Measurements from ENCODE around the gene IL1RL1. TPM values are rescaled to one million over a fixed set of nuclear protein-coding genes. Genes with fewer than 3 reads are reported as not detected.
"Not testable (repeated sequence)": the region's sequence is repeated elsewhere in the genome, so short reads cannot be mapped to it uniquely, and the experiment has no call there.

The IL1RL1 gene
- total RNA-seq, 4 donors from 2014 or later: 4.3 to 20.2 (median 8.1) TPM

- Histone ChIP-seq H3K4me3 (no peak overlapping the region), H3K9me3 (no peaks in the 10 kb centered on the region), H3K4me1 (no peaks in the 10 kb centered on the region), H3K36me3 (no peaks in the 10 kb centered on the region), H3K27ac (replicated peaks in 1 of 4) (no peak overlapping the region), H3K27me3 (no peaks in the 10 kb centered on the region)
- 28% methylated on average over 2 of the region's 2 CpGs for WGBS
- intact Hi-C loops (cut with DNase I): no loop called here
- TF ChIP-seq CTCF (IDR thresholded peaks at IDR 0.05) (no peak), POLR2A (IDR thresholded peaks at IDR 0.05; ENCODE audit: low read depth) (no peak), EP300 (IDR thresholded peaks at IDR 0.05) (no peak), POLR2AphosphoS5 (IDR thresholded peaks at IDR 0.05) (no peak)
- no peak for DNase-seq (ENCODE audit: extremely low spot score)
Measured at GRCh38 chr2:102317715-102318114, 6.4 kb downstream of the IL1RL1 start.

- Histone ChIP-seq H3K36me3 (no peaks in the 10 kb centered on the region), H3K27me3 (no peaks in the 10 kb centered on the region), H3K9me3 (no peaks in the 10 kb centered on the region), H3K27ac (replicated peaks in 1 of 4) (no peak overlapping the region), H3K4me1 (no peaks in the 10 kb centered on the region), H3K4me3 (no peak overlapping the region)
- intact Hi-C loops (cut with DNase I): no loop called here
- DNase-seq (ENCODE audit: extremely low spot score): no peak
- WGBS: 79% methylated on average over 2 of the region's 2 CpGs
- TF ChIP-seq POLR2A (IDR thresholded peaks at IDR 0.05; ENCODE audit: low read depth): no peak
- TF ChIP-seq POLR2AphosphoS5 (IDR thresholded peaks at IDR 0.05): no peak
Measured at GRCh38 chr2:102318437-102318836, 7.1 kb downstream of the IL1RL1 start.

DNA sequence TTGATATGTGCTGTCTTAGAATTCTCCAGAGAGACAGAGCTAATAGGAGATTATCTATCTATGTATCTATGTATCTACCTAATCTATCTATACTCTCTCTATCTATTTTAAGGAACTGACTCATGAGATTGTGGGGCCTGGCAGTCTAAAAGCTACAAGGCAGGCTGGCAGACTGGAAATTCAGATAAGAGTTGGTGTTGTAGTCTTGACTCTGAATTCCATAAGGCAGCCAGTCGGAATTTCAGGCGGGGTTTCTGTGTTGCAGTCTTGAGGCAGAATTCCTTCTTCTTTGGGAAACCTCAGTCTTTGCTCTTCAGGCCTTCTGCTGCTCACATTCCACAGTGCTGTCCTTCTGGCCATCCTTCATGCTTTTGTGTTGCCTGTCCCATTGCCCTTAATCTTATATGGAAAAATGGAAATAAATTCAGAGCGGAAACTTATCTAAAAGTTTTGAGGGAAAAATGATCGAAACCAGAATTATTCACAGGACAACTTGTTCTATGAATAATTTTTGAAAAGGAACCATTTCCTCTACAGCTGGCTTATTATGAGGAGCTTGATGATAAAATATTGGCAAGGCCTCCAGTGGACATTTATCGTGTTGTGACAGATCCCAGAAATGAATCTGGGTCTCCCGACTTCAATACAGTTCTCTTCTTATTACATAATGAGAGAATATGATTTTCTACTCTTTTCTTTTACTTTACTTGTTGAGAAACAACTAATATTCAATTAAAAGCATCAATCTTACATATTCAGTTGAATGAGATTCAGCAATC is 10.8 kb downstream of the IL1RL1 start:
- no peaks in the 10 kb centered on the region for H3K9me3 ChIP-seq
- TF ChIP-seq POLR2A (IDR thresholded peaks at IDR 0.05; ENCODE audit: low read depth): no peak
- no peak for TF ChIP-seq POLR2AphosphoS5 (IDR thresholded peaks at IDR 0.05)
- TF ChIP-seq CTCF (IDR thresholded peaks at IDR 0.05): no peak
- no peak for TF ChIP-seq EP300 (IDR thresholded peaks at IDR 0.05)
- H3K36me3 ChIP-seq: no peaks in the 10 kb centered on the region
- no peaks in the 10 kb centered on the region for H3K27me3 ChIP-seq
- intact Hi-C loops (cut with DNase I): no loop called here
- H3K4me3 ChIP-seq: no peak overlapping the region
- WGBS: 64% methylated on average over 6 of the region's 6 CpGs
- DNase-seq (ENCODE audit: extremely low spot score): no peak
- no peak overlapping the region for H3K27ac ChIP-seq (replicated peaks in 1 of 4)
- no peaks in the 10 kb centered on the region for H3K4me1 ChIP-seq

- DNase-seq (ENCODE audit: extremely low spot score); H3K36me3 ChIP-seq; H3K4me3 ChIP-seq; H3K27ac ChIP-seq (replicated peaks in 1 of 4); H3K9me3 ChIP-seq; H3K27me3 ChIP-seq; intact Hi-C loops (cut with DNase I); H3K4me1 ChIP-seq: not testable (repeated sequence)
- 87% methylated on average over 3 of the region's 5 CpGs for WGBS
Measured at GRCh38 chr2:102324914-102325313, 13.6 kb downstream of the IL1RL1 start.

DNA sequence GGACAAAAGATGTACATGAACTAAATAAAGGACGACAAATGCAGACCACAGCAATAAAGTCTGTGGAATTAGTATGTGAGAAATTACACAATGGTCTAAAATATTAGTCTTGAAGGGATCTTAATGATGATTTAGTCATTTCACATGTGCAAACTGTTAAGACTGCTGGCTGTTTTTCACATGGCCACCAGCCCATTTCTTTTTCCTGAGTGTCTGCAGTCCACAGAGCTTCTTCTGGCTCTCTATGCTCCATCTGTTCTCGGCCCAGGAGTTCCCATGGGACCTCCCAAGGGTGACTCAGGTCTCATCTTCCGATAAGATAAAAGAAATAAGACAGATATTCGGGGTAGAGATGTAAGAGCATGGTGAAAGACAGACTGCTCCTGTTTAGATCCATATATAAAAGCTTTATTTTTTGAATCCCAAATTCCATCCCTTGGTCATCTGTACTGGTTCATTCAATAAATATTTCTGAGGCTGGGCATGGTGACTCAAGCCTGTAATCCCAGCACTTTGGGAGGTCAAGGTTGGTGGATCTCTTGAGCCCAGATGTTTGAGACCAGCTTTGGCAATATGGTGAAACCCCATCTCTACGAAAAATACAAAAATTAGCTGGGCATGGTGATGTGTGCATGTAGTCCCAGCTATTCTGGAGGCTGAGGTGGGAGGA is 20.1 kb downstream of the IL1RL1 start:
- TF ChIP-seq POLR2AphosphoS5 (IDR thresholded peaks at IDR 0.05): no peak
- H3K27ac ChIP-seq (replicated peaks in 1 of 4): no peak overlapping the region
- no peak overlapping the region for H3K4me3 ChIP-seq
- H3K9me3 ChIP-seq: no peaks in the 10 kb centered on the region
- no peaks in the 10 kb centered on the region for H3K36me3 ChIP-seq
- 62% methylated on average over 5 of the region's 5 CpGs for WGBS
- no peak for DNase-seq (ENCODE audit: extremely low spot score)
- H3K27me3 ChIP-seq: no peaks in the 10 kb centered on the region
- intact Hi-C loops (cut with DNase I): no loop called here
- H3K4me1 ChIP-seq: peaks cover 0 to 4% (median under 1%) of the 10 kb centered on the region in 4 donors

GRCh38 chr2:102334486-102334885 is 23.1 kb downstream of the IL1RL1 start:
- 62% methylated on average over 1 of the region's 1 CpG for WGBS
- TF ChIP-seq POLR2A (IDR thresholded peaks at IDR 0.05; ENCODE audit: low read depth) (no peak), POLR2AphosphoS5 (IDR thresholded peaks at IDR 0.05) (no peak), EP300 (IDR thresholded peaks at IDR 0.05) (no peak), CTCF (IDR thresholded peaks at IDR 0.05) (no peak)
- Histone ChIP-seq H3K4me1 (peaks cover 0 to 8% (median 2%) of the 10 kb centered on the region in 4 donors), H3K36me3 (no peaks in the 10 kb centered on the region), H3K27me3 (no peaks in the 10 kb centered on the region), H3K9me3 (no peaks in the 10 kb centered on the region), H3K27ac (replicated peaks in 1 of 4) (no peak overlapping the region), H3K4me3 (no peak overlapping the region)
- intact Hi-C loops (cut with DNase I): no loop called here
- no peak for DNase-seq (ENCODE audit: extremely low spot score)

All from esophagus muscularis mucosa (tissue), 4 donors.